Fibroblast of lung (primary cell): Measurements from ENCODE around the gene PADI1. TPM values are rescaled to one million over a fixed set of nuclear protein-coding genes. Genes with fewer than 3 reads are reported as not detected.

Experiments used
- DNase-seq, 2 donors: peaks; one replicate each; pipeline versions ENCODE4 v3.0.0 to v3.0.0-alpha.2; 2010; ENCODE audit warnings: low read depth in 2 of 2
- H2AFZ ChIP-seq: 2 replicates; pipeline ENCODE4 v1.5.1; 2012; ENCODE audit warnings: low read length, control low read depth, inconsistent platforms
- H3K27ac ChIP-seq: 2 replicates; pipeline ENCODE4 v1.5.1; 2011; ENCODE audit warnings: low read length, control low read depth; ENCODE audit not compliant: insufficient read depth
- H3K27me3 ChIP-seq: 2 replicates; pipeline ENCODE4 v1.5.1; 2011; ENCODE audit warnings: mild to moderate bottlenecking, low read length; ENCODE audit not compliant: control insufficient read depth, insufficient read depth
- H3K36me3 ChIP-seq: 2 replicates; pipeline ENCODE4 v1.5.1; 2011; ENCODE audit warnings: low read length; ENCODE audit not compliant: control insufficient read depth, insufficient read depth
- H3K4me1 ChIP-seq: 2 replicates; pipeline ENCODE4 v1.5.1; 2011; ENCODE audit warnings: low read length; ENCODE audit not compliant: control insufficient read depth, insufficient read depth; ENCODE audit errors: extremely low read depth
- H3K4me2 ChIP-seq: 2 replicates; pipeline ENCODE4 v1.5.1; 2011; ENCODE audit warnings: low read length, control low read depth; ENCODE audit not compliant: insufficient read depth; ENCODE audit errors: extremely low read depth
- H3K4me3 ChIP-seq, 4 experiments: fragments of 200-600 bp in 1 of 4; sonication (generic) in 1 of 4; replicated peaks in 1 of 4; 2 replicates each; pipeline ENCODE4 v1.5.1; 2011 to 2016; ENCODE audit warnings: low read length in 4 of 4, low read depth in 3 of 4, mild to moderate bottlenecking in 3 of 4, control low read depth in 2 of 4, inconsistent platforms in 1 of 4, mixed read lengths in 1 of 4; ENCODE audit not compliant: insufficient read depth in 1 of 4; ENCODE audit errors: control extremely low read depth in 1 of 4
- H3K79me2 ChIP-seq: 2 replicates; pipeline ENCODE4 v1.5.1; 2012; ENCODE audit warnings: mild to moderate bottlenecking, low read length, inconsistent platforms; ENCODE audit not compliant: control insufficient read depth, insufficient read depth
- H3K9ac ChIP-seq: 2 replicates; pipeline ENCODE4 v1.5.1; 2011; ENCODE audit warnings: mild to moderate bottlenecking, low read length, control low read depth; ENCODE audit not compliant: insufficient read depth
- H3K9me3 ChIP-seq: 2 replicates; pipeline ENCODE4 v1.5.1; 2012; ENCODE audit warnings: low read depth, low read length; ENCODE audit not compliant: control insufficient read depth, insufficient read depth
- H4K20me1 ChIP-seq: 2 replicates; pipeline ENCODE4 v1.5.1; 2011; ENCODE audit warnings: low read length; ENCODE audit not compliant: control insufficient read depth, insufficient read depth; ENCODE audit errors: extremely low read depth
- CTCF ChIP-seq, 2 donors: IDR thresholded peaks in 1 of 2; conservative IDR thresholded peaks in 1 of 2; 1 replicate in 1 of 2; 2 replicates in 1 of 2; pipeline ENCODE4 v1.5.1; 2011 to 2012; ENCODE audit warnings: low read length in 2 of 2, control low read depth in 1 of 2, inconsistent platforms in 1 of 2, low read depth in 1 of 2, mild to moderate bottlenecking in 1 of 2
- EZH2 ChIP-seq: IDR thresholded peaks from 2 replicates; pipeline ENCODE4 v1.5.1; 2012; ENCODE audit warnings: low read length, control low read depth, mild to moderate bottlenecking; ENCODE audit errors: missing control alignments
- polyA plus RNA-seq, 2 donors: library from polyadenylated mRNA; depleted of rRNA in 1 of 2; stranded (reverse) in 1 of 2; unstranded in 1 of 2; fragments of >200 nt; gene quantifications; 2 replicates each; pipeline ENCODE4 v1.2.1, GENCODE V29; 2011 to 2012; ENCODE audit warnings: missing spikeins in 1 of 2
- total RNA-seq: library from RNA; depleted of rRNA; stranded (reverse); fragments of >200 nt; gene quantifications from 2 replicates; pipeline ENCODE4 v1.2.1, GENCODE V29; 2014

PADI1 gene
- total and polyA plus RNA-seq, 2 donors (not counting 1 experiment from before 2014, with no cell fraction given) = not detected

GRCh38 chr1:17196496-17197185 lies 8.3 kb upstream of the PADI1 start:
- TF ChIP-seq EZH2 (no peak), CTCF (conservative IDR thresholded peaks at IDR 0.05 in 1 of 2, IDR thresholded peaks at IDR 0.05 in 1 of 2; ENCODE audit: low read depth in 1 of 2, low read length in 2 of 2) (no peak)
- Histone ChIP-seq H4K20me1 (no peaks in the 10 kb centered on the region), H3K36me3 (no peaks in the 10 kb centered on the region), H3K4me1 (peaks cover 3% of the 10 kb centered on the region), H2AFZ (no peak overlapping the region), H3K27ac (no peak overlapping the region), H3K79me2 (no peaks in the 10 kb centered on the region), H3K4me3 (no peak overlapping the region), H3K9ac (no peak overlapping the region), H3K4me2 (no peak overlapping the region), H3K27me3 (no peaks in the 10 kb centered on the region), H3K9me3 (no peaks in the 10 kb centered on the region)
- DNase-seq = no peak

- Histone ChIP-seq H3K4me1 (peaks cover 3% of the 10 kb centered on the region), H3K4me2 (no peak overlapping the region), H3K9me3 (no peaks in the 10 kb centered on the region), H3K4me3 (no peak overlapping the region), H3K9ac (no peak overlapping the region), H3K27ac (no peak overlapping the region), H3K79me2 (no peaks in the 10 kb centered on the region), H4K20me1 (no peaks in the 10 kb centered on the region), H3K36me3 (no peaks in the 10 kb centered on the region), H3K27me3 (no peaks in the 10 kb centered on the region), H2AFZ (no peak overlapping the region)
- DNase-seq = no peak
- TF ChIP-seq CTCF (conservative IDR thresholded peaks at IDR 0.05 in 1 of 2, IDR thresholded peaks at IDR 0.05 in 1 of 2; ENCODE audit: low read depth in 1 of 2, low read length in 2 of 2) (no peak), EZH2 (no peak)
Observed at GRCh38 chr1:17197696-17198095, 7.2 kb upstream of the PADI1 start.

GRCh38 chr1:17198476-17199258 lies 6.3 kb upstream of the PADI1 start:
- Histone ChIP-seq H3K4me1 (peaks cover 3% of the 10 kb centered on the region), H2AFZ (no peak overlapping the region)
- peak in 1 of 2 donors; percentile 36 for DNase-seq

More at GRCh38 chr1:17198476-17199258, 6.3 kb upstream of the PADI1 start:
- Histone ChIP-seq H3K27me3 (peaks cover 4% of the 10 kb centered on the region), H3K79me2 (no peaks in the 10 kb centered on the region), H4K20me1 (no peaks in the 10 kb centered on the region), H3K4me3 (no peak overlapping the region), H3K27ac (no peak overlapping the region), H3K36me3 (no peaks in the 10 kb centered on the region), H3K9me3 (no peaks in the 10 kb centered on the region), H3K4me2 (no peak overlapping the region), H3K9ac (no peak overlapping the region)
- TF ChIP-seq EZH2 (no peak), CTCF (conservative IDR thresholded peaks at IDR 0.05 in 1 of 2, IDR thresholded peaks at IDR 0.05 in 1 of 2; ENCODE audit: low read depth in 1 of 2, low read length in 2 of 2) (no peak)
